ENCODE data around the gene ATOH8. TPM values are rescaled to one million over a fixed set of nuclear protein-coding genes. Genes with fewer than 3 reads are reported as not detected.
A peak's percentile ranks its signal among the peaks of the same experiment; 100 is the strongest.

ATOH8 gene
- total RNA-seq, 1 experiment from 2014 or later: 7.2 TPM

DNA sequence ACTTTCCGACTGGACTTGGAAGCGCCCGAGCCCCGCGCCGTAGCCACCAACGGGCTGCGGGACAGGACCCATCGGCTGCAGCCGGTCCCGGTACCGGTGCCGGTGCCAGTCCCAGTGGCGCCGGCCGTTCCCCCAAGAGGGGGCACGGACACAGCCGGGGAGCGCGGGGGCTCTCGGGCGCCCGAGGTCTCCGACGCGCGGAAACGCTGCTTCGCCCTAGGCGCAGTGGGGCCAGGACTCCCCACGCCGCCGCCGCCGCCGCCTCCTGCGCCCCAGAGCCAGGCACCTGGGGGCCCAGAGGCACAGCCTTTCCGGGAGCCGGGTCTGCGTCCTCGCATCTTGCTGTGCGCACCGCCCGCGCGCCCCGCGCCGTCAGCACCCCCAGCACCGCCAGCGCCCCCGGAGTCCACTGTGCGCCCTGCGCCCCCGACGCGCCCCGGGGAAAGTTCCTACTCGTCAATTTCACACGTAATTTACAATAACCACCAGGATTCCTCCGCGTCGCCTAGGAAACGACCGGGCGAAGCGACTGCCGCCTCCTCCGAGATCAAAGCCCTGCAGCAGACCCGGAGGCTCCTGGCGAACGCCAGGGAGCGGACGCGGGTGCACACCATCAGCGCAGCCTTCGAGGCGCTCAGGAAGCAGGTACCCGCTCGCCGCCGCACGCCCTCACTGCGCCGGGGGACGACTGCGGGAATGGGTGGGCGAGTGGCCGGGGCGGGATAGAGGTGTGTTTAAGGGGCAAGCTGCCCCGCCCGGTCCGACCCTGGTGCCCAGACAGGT lies 713 bp downstream of the ATOH8 start:
- peak; percentile 73 for DNase-seq (ENCODE audit: low read depth)

DNA sequence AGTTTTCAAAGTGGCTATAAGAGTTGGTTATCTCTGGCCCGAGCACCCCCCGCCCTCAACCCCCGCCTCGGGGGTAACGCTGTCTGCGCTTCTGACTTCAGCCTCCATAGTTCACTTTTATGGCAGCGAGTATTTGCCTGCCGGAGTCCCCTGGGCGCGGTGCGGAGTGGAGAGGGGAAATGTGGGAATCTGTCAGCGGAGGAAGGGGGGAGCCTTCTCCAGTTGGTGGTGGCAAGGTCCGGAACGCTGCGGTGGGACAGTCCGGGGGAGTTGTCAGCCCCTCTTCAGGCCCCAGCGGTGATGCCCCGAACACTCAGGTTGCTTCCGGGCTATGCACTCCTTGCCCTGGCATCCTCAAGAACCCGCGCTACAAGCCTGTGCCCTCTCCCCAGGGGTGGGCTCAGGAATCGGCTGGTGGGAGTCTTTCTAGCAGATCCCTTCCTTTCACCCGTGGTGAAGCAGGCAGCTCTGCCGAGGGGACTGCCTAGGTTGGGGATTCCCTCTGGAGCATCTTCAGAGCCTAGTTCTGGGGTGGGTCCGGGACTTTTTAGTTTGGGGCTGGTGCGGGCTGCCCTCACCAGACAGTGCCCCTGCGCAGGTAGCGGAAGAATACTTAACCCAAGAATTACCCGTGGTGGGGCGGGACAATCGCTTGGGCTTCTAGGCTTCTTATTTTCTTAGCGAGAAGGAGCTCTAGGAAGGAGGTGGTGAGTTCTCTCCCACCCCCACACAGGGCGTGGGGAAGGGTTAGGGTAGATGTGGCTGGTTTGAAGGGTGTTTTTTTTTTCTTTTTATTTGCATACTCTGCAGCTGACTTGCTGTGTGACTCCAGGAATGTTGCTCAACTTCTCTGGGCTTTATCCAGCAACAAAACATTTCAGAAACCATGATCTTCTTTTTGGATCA lies 1.6 kb downstream of the ATOH8 start:
- DNase-seq (ENCODE audit: low read depth): peak; percentile 32

DNA sequence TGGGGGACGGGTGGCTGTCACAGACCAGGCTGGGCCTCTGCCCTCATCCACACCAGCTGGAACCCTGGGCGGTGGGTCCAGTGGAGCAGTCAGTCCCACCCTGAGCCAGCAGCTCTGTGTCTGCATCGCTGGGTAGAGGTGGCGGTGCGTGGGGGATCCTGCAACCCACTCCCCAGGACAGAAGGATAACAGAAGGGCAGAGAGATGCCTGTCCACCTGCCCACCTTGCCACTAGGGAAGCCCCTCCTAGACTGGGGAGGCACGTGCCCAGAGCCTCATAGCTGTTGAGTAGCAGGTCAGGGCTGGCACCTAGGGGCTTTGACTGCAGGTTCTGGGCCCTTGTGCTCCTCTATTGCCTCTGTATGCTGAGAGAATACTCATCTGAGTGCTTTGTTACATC lies 2.4 kb downstream of the ATOH8 start:
- no peak for DNase-seq (ENCODE audit: low read depth)

GRCh38 chr2:85756822-85757435 lies 3.1 kb downstream of the ATOH8 start:
- DNase-seq (ENCODE audit: low read depth): no peak

- DNase-seq (ENCODE audit: low read depth): no peak
Measured at GRCh38 chr2:85757860-85758259, 4.1 kb downstream of the ATOH8 start.

DNA sequence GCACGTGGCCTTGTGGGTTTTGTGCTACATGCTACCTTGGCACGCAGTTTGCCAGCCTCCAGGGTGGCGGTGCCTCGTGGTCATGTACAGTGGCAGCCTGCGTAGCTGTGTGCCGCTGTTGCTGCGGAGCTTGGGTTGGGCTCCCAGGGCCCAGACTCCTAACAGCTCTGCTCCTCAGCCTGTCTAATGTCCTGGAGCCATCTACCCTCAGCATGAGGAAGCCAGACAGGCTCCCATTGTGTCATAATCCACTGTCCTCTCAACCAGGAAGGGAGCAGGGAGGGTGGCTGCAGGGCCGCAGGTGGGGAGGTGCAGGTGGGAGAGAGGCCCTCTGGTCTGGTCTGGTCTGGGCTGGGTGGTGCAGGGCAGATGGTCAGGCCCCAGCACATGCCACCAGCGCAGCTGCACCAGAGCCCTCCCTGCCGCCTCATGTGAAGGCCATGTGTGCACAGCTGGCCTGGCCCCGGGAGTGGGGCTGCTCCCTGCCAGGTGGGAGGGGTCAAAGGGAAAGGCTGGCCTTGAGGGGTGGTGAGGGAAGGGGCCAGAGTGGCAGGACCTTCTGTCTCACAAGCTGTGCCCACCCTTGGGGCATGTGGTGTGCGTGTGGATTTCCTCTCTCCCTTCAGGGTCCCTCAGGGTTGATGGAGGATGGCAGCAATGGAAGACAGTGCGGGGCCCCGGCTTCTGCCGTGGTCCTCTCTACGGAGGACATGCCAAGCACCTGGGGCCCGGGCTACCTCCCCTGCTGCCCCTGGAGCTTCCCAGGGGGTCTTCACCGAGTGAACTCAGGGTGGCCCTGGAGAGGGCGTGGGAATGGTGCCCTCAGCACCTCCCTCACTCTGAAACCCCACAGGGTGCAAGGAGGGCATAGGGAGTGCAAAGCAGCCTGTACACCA lies 4.8 kb downstream of the ATOH8 start:
- no peak for DNase-seq (ENCODE audit: low read depth)

- DNase-seq (ENCODE audit: low read depth): no peak
Measured at GRCh38 chr2:85759257-85759613, 5.4 kb downstream of the ATOH8 start.

GRCh38 chr2:85760371-85760770 lies 6.6 kb downstream of the ATOH8 start:
- DNase-seq (ENCODE audit: low read depth): no peak

- no peak for DNase-seq (ENCODE audit: low read depth)
Measured at GRCh38 chr2:85760872-85761271, 7.1 kb downstream of the ATOH8 start.

DNA sequence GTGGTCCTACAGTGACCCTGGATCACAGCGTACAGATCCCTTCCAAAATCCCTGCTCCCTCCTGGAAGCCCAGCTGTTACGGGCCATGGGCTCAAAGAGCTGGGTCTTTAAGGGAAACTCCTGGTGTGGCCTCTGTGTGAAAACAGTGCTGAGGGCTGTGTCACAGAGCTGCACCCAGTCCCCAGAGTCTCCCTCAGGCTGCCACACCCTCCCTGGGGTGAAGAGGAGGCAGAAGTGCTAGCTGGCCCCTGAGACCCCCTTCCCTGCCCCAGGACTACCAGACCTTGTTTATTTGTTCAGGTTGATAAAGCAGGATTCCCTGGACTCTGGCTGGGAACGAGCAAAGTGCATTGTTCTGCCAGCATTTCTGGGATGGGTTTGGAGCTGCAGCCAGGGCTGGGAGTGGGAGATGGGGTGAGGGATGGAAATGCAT lies 7.7 kb downstream of the ATOH8 start:
- DNase-seq (ENCODE audit: low read depth): no peak

DNA sequence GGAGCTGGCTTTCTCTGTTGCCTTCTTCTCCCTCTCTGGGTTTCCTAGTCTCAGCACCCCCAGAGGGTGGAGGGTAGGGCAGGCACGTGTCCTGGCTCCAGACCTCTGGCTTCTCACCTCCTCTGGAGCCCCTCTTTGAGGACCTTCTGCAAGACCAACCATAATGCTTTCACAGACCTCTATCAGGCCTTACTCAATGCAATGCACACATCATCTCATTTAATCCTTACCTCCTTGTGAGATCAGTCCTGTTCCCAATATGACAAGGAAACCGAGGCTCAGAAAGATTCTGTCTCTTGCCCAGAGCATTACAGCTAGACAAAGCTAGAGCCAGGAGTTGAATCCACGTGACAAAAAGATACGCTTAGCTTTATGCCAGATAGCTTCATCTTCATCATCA lies 8.2 kb downstream of the ATOH8 start:
- no peak for DNase-seq (ENCODE audit: low read depth)

DNA sequence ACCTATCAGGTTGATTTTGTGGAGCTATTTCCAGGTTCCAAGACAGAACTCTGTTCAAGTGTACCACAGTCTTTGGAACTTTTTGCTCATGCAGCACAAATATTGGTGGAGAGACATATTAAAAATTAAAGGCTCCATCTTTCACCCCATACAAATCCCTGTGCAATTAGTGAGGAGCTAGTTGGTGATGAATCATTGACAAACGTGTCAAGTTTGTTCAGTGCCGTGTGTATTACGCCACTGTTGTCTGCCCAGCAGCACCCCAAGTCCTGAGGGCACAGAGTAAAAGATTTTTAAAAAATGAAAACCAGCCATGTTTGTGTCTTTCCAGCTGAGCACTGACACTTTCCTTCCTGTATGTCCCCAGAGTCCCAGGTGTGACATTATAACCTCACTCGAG lies 9.3 kb downstream of the ATOH8 start:
- no peak for DNase-seq (ENCODE audit: low read depth)

GRCh38 chr2:85763831-85764230 lies 10.0 kb downstream of the ATOH8 start:
- no peak for DNase-seq (ENCODE audit: low read depth)

DNA sequence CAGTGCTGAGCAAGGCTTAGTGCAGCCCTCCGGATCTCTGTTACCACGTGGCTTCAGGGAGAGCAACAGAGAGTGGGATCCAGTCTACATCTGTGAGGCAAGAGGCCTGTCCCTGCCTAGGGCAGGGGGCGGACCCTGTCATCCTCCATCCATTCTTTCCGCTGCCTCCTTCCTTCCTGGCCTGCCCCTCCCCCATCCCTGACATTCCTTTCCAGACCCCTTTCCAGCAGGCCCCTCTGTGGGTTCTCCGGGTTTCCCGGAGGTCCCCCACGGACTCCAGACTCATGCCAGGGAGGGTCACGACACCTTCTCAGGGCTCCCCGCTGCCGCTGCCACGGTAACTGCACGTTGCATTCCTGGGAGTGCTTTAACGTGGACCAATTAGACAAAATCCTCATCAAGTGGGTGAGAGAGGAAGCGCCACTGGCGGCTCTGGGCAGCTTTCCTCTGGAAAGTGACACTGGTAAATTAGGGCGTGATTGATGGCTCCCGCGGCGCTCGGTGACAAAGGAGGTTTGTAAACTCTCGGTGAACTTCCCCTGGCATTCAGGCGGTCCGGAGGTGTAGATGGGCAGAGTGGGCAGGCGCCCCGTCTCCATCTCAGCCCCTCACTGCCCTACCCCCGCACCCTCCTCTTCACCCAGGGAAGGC lies 11.4 kb downstream of the ATOH8 start:
- DNase-seq (ENCODE audit: low read depth): peak; percentile 85

DNA sequence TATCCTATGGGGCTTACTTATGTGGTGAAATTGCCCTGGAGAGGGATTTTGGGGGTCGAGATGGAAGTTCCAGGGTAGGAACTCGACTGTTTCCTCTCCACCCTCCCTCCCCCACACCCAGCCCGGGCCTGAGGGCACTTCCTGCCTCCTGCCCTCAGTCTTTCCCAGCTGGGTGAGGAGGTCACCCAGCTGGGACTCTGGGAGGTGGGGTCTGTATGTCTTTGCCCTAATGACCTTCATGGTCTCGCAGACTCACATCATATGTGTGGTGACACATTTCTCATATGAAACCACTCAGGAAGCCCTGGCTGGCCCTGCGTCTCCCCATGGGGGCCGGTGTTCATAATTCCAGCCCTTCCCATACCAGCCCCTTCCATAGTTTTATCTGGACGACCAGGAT lies 12.4 kb downstream of the ATOH8 start:
- DNase-seq (ENCODE audit: low read depth): peak; percentile 91

- DNase-seq (ENCODE audit: low read depth): no peak
Measured at GRCh38 chr2:85767803-85768665, 14.2 kb downstream of the ATOH8 start.

GRCh38 chr2:85768713-85769112 lies 14.9 kb downstream of the ATOH8 start:
- DNase-seq (ENCODE audit: low read depth): no peak

DNA sequence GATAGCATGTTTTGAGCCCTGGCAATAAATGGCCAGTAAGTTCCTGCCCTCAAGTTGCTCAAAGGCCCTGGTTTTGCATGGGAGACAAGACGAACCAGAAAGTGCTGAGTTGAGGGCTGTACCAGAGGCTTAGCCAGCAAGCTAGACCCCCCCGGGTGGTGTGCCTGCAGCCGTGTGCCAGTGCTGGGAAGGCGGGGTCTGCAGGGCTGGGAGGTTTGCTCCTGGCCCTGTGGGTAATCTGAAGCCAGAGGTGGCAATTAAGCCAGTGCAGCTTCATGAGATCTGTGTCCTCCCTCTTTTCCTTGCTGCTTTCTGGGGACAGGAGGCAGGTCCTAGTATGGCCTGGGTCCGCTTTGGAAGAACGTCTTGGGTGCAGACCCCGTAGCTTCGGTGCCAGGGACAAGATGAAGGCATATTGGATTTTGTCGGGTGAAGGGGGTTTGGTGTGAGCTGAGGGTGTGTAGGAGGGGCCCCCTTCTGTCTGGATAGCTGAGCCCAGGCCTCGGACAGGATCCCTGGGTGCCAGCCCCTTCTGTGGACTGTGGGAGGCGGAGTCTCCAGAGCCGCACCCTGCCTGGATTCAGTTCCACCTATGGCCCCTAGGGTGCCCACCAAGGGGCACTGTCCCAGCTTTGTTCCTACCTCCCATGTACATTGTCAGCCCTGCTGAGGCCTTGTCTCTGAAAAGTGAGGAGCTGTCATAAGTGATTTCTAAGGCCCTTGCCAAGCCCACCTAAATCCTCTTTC lies 15.6 kb downstream of the ATOH8 start:
- DNase-seq (ENCODE audit: low read depth): no peak

- no peak for DNase-seq (ENCODE audit: low read depth)
Measured at GRCh38 chr2:85769983-85770362, 16.2 kb downstream of the ATOH8 start.

Measured in RPMI7951 (cell line).